ENCODE data around the gene TMEM132D. TPM values are rescaled to one million over a fixed set of nuclear protein-coding genes. Genes with fewer than 3 reads are reported as not detected.
"Not testable (repeated sequence)": the region's sequence is repeated elsewhere in the genome, so short reads cannot be mapped to it uniquely, and the experiment has no call there.

The TMEM132D gene
- polyA plus RNA-seq (ENCODE audit: insufficient read length), result 1.2 TPM

- no peak for DNase-seq
These were observed at the start of gene TMEM132D for GRCh38 chr12:129903956-129904829. Gene TMEM132D, minus strand, starts transcription at chr12:129904025.

- DNase-seq, result no peak
These were observed 45.8 kb upstream of the TMEM132D start for GRCh38 chr12:129949651-129950050.

GRCh38 chr12:129941618-129942017 is 37.8 kb upstream of the TMEM132D start:
- no peak for DNase-seq

- DNase-seq, result no peak
These were observed 34.3 kb upstream of the TMEM132D start for GRCh38 chr12:129938089-129938488.

GRCh38 chr12:129937426-129937825 is 33.6 kb upstream of the TMEM132D start:
- no peak for DNase-seq

- DNase-seq, result no peak
These were observed 24.8 kb upstream of the TMEM132D start for GRCh38 chr12:129928643-129929042.

GRCh38 chr12:129927316-129927900 is 23.6 kb upstream of the TMEM132D start:
- DNase-seq, result no peak

- DNase-seq, result peak; percentile 53
These were observed 7.7 kb upstream of the TMEM132D start for GRCh38 chr12:129911428-129912049.

- DNase-seq, result no peak
These were observed 5.5 kb upstream of the TMEM132D start for GRCh38 chr12:129909051-129910020.

GRCh38 chr12:129903092-129903945 is 506 bp downstream of the TMEM132D start:
- DNase-seq, result no peak

- no peak for DNase-seq
These were observed 1.3 kb downstream of the TMEM132D start for GRCh38 chr12:129902371-129903091.

- no peak for DNase-seq
These were observed 2.6 kb downstream of the TMEM132D start for GRCh38 chr12:129901254-129901653.

- no peak for DNase-seq
These were observed 3.5 kb downstream of the TMEM132D start for GRCh38 chr12:129900306-129900705.

- DNase-seq, result not testable (repeated sequence)
These were observed 4.8 kb downstream of the TMEM132D start for GRCh38 chr12:129899045-129899444.

GRCh38 chr12:129893691-129894090 is 10.1 kb downstream of the TMEM132D start:
- no peak for DNase-seq

GRCh38 chr12:129887101-129887500 is 16.7 kb downstream of the TMEM132D start:
- DNase-seq, result no peak

GRCh38 chr12:129886541-129886940 is 17.3 kb downstream of the TMEM132D start:
- no peak for DNase-seq

- DNase-seq, result no peak
These were observed 18.5 kb downstream of the TMEM132D start for GRCh38 chr12:129885287-129885686.

- no peak for DNase-seq
These were observed 26.4 kb downstream of the TMEM132D start for GRCh38 chr12:129877411-129877810.

- DNase-seq, result no peak
These were observed 30.0 kb downstream of the TMEM132D start for GRCh38 chr12:129873833-129874208.
